SK-N-SH (cell line): ENCODE results near the gene TSHZ3.

Experiments
- CTCF ChIP-seq: fragments of 200-600 bp; sonication (generic); IDR thresholded peaks from 2 replicates; pipeline ENCODE4 v1.6.1; 2017; ENCODE audit warnings: antibody characterized with exemption, mild to moderate bottlenecking, moderate library complexity
- EP300 ChIP-seq, 2 experiments: IDR thresholded peaks; 2 replicates each; pipeline versions ENCODE4 v1.4.0 to v1.6.1; 2012; ENCODE audit warnings: borderline replicate concordance in 1 of 2, low read depth in 1 of 2, low read length in 1 of 2
- EZH2phosphoT487 ChIP-seq: fragments of 200-600 bp; sonication (generic); IDR thresholded peaks from 2 replicates; pipeline ENCODE4 v1.6.1; 2017; ENCODE audit warnings: low read depth, mixed run types, mild to moderate bottlenecking, antibody characterized with exemption, moderate library complexity, borderline replicate concordance
- GATA2 ChIP-seq: sonication (generic); formaldehyde crosslinking; IDR thresholded peaks from 2 replicates; pipeline ENCODE4 v1.5.0; 2020; ENCODE audit warnings: mild to moderate bottlenecking, missing genetic modification reagents
- IRF3 ChIP-seq: fragments of 150-350 bp; IDR thresholded peaks from 2 replicates; pipeline ENCODE4 v1.6.1; 2016; ENCODE audit warnings: mild to moderate bottlenecking, low read depth, low read length
- POLR2AphosphoS5 ChIP-seq: IDR thresholded peaks from 2 replicates; pipeline ENCODE4 v1.6.1; 2012; ENCODE audit warnings: low read depth, low read length
- RAD21 ChIP-seq: IDR thresholded peaks from 2 replicates; pipeline ENCODE4 v1.6.1; 2012; ENCODE audit warnings: mild to moderate bottlenecking, low read length
- ZBTB33 ChIP-seq: IDR thresholded peaks from 2 replicates; pipeline ENCODE4 v1.4.0; 2012; ENCODE audit warnings: low read depth, borderline replicate concordance

DNA sequence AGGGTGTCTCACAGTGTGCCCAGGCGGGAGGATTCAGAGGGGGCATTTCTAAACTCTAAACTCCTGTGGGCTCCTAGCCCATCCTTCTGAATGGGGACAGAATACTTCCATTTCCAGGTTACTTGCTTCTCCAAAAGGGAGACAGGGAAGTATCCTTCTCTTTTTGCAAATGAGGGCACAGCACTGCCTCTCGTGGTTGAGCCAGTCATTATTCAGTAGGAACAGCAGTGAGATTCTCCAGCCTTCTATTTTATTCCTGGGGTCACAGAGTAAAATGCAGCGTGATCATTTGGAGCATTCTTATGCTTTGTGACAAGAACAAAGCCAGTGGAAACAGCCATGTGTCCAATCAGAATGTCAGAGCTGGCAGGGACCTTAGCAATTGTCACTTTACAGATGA is 15.7 kb upstream of the TSHZ3 start:
- TF ChIP-seq POLR2AphosphoS5, result no peak
- TF ChIP-seq CTCF, result no peak
- no peak for TF ChIP-seq RAD21
- TF ChIP-seq GATA2 (CRISPR knock-in tag), result no peak
- no peak for TF ChIP-seq IRF3
- TF ChIP-seq EP300 (IDR thresholded peaks at IDR 0.05; ENCODE audit: borderline replicate concordance in 1 of 2, low read depth in 1 of 2, low read length in 1 of 2), result no peak
- no peak for TF ChIP-seq ZBTB33
- TF ChIP-seq EZH2phosphoT487, result no peak
